Motor neuron (in vitro differentiated cells): ENCODE results near the gene GLRX5. TPM values are rescaled to one million over a fixed set of nuclear protein-coding genes. Genes with fewer than 3 reads are reported as not detected.
"Not testable (repeated sequence)": the region's sequence is repeated elsewhere in the genome, so short reads cannot be mapped to it uniquely, and the experiment has no call there.

Experiments used
- ATAC-seq, 8 experiments: fragments of 200-7000 bp; cut with Tn5 transposase; replicated peaks in 6 of 8; 2 replicates each; pipeline ENCODE4 v1.8.0; 2021; ENCODE audit warnings: mild to moderate bottlenecking in 8 of 8, moderate library complexity in 8 of 8
- H3K27ac ChIP-seq, 2 donors: fragments of 250-450 bp; sonication (Bioruptor Pico); 2 replicates each; pipeline ENCODE4 v1.9.0; 2021; ENCODE audit warnings: antibody characterized with exemption in 2 of 2, mild to moderate bottlenecking in 2 of 2, moderate library complexity in 1 of 2
- H3K4me1 ChIP-seq, 2 donors: fragments of 250-450 bp; sonication (Bioruptor Pico); replicated peaks in 1 of 2; 2 replicates each; pipeline ENCODE4 v1.6.1; 2021; ENCODE audit warnings: antibody characterized with exemption in 2 of 2, mild to moderate bottlenecking in 2 of 2, moderate library complexity in 1 of 2
- H3K4me3 ChIP-seq, 5 donors: fragments of 250-450 bp; sonication (Bioruptor Pico); 2 replicates each; pipeline ENCODE4 v1.9.0; 2021; ENCODE audit warnings: antibody characterized with exemption in 5 of 5, mild to moderate bottlenecking in 5 of 5, moderate library complexity in 4 of 5
- WGBS, 10 experiments: fragments of 450-650 bp; shearing (Covaris generic); methylation state at CpG; one replicate each; pipeline ENCODE4 v1.0.0; 2022; 5-methylcytosine and 5-hydroxymethylcytosine counted together
- in situ Hi-C, 9 experiments: fragments of 400-800 bp; cut with MboI; loops; one replicate each; pipeline ENCODE4 v1.15.0; 2021; ENCODE audit warnings: low sequenced_read_pairs in 9 of 9, low pct_unique_long_range_greater_than_20kb in 2 of 9; ENCODE audit not compliant: unreplicated experiment in 9 of 9
- total RNA-seq, 8 experiments: library from RNA; unstranded; fragments of 300-600 nt; gene quantifications; 2 replicates each; pipeline versions ENCODE4 v1.2.3 to v1.2.4, GENCODE V29; 2022

GLRX5 gene
- total RNA-seq, 8 experiments from 2014 or later, result 26.4 to 62.7 (median 41.4) TPM

DNA sequence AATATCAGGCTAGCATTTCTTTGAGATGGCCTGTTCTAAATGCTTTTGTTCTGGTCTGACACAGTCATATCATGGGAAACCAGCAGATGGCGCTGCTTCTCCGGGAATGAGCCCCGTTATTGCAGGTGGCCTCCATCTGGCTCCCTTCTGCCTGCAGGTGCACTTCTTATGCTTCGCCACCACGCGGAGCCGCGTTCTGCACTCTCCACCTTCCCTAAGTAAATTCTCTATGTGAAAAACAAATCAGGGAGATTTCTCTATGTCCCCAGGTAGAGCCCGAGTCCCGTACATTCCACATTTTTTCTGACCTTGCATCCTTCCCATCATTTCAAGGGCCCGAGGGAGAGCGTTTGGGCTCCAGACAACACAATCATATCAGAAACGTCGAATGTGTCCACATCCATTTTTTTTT lies 26.2 kb downstream of the GLRX5 start:
- Histone ChIP-seq H3K27ac (no peak overlapping the region), H3K4me1 (no peaks in the 10 kb centered on the region), H3K4me3 (no peak overlapping the region)
- WGBS, 10 experiments, result 0 to 65% (median 28%) methylated on average over 2 to 13 of the region's 14 CpGs; no CpG with 5 or more reads in 1 of the 10 experiments
- in situ Hi-C loops, result loop anchor here in 8 of 9 experiments (10.0 to 25.0 kb wide), 9 partner anchors 126 to 726 kb away; partner anchors contain the start of genes BDKRB1 (in 1 of the 8) and TCL1B (in 1 of the 8)
- ATAC-seq, result peak; percentile 89 to 99 (median 99)

DNA sequence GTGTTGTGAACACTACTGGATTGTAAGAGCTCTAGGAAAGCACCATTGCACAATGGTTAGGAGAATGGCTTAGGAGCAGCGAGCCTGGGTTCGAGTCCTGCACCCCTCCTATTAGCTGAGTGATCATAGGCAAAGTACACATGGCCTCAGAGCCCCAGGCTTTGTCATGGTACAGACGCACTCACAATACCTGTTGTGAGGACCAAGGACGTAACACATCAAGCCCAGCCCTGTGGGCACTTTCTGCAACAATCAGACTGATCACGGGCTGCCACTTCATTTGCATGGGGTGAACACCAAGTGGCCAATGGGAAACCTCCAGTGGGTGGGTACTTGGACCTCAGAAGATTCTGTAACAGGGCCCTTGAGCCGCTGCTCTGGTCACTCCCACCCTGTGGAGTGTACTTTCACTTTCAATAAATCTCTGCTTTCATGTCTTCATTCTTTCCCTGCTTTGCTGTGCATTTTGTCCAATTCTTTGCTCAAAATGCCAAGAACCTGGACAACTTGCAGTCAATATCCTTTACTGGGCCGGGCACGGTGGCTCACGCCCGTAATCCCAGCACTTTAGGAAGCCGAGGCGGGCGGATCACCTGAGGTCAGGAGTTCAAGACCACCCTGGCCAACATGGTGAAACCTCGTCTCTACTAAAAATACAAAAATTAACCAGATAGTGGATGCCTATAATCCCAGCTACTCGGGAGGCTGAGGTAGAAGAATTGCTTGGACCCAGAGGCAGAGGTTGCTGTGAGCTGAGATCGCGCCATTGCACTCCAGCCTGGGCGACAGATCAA lies 28.2 kb downstream of the GLRX5 start:
- ATAC-seq, result peak in 3 of 8 experiments; percentile 70 to 79 (median 74)
- no peaks in the 10 kb centered on the region for H3K4me1 ChIP-seq
- 38 to 93% (median 83%) methylated on average over 2 to 12 of the region's 18 CpGs for WGBS, 10 experiments
- H3K4me3 ChIP-seq, result no peak overlapping the region
- H3K27ac ChIP-seq, result no peak overlapping the region
- in situ Hi-C loops, result loop anchor here in 8 of 9 experiments (10.0 to 25.0 kb wide), 9 partner anchors 124 to 724 kb away; partner anchors contain the start of genes BDKRB1 (in 1 of the 8) and TCL1B (in 1 of the 8)

DNA sequence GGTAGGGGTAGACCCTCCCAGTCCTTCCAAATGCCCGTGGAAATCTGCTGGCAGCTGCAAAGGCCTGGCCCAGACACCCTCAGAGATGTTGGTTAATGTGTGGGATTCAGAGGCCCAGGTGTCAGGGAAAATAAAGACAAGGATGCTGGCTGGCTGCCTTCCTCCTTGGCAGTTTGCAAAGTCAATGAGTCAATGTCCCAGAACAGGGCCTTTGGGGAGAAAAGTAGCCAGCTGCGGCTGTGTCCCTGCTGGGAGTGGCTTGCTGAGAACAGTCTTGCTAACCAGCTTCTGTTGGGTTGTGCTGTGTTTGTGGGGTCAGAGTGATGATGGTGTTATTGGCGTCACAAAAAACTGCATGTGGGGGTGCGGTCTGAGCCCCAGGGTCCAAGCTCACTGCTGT lies 29.2 kb downstream of the GLRX5 start:
- H3K27ac ChIP-seq, result no peak overlapping the region
- 0 to 67% (median 42%) methylated on average over 1 of the region's 4 CpGs; no CpG with 5 or more reads in 6 of the 10 experiments for whole genome bisulfite sequencing, 10 experiments
- ATAC-seq, result no peak
- peaks cover 3 to 4% of the 10 kb centered on the region in 2 donors for H3K4me1 ChIP-seq
- no peak overlapping the region for H3K4me3 ChIP-seq
- in situ Hi-C loops, result loop anchor here in 8 of 9 experiments (10.0 to 25.0 kb wide), 9 partner anchors 123 to 723 kb away; partner anchors contain the start of genes BDKRB1 (in 1 of the 8) and TCL1B (in 1 of the 8)

DNA sequence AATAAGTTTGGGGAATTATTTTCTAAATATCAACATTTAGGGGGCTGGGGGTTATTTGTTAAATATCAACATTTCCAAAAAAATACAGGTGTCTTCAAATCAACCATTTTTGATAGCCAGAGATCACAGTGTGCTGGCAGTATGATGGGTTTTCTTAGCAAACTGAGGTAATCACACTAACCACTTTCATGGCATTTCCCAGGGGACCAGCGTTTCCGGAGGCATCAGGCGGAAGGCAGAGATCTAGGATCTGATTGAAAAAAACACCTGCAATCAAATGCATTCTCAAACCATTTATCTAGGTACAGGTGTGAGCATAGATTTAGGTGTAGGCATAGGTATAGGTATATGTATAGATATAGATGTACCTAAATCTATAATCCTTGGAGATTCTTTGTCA lies 34.6 kb downstream of the GLRX5 start:
- in situ Hi-C loops, result loop anchor here in 8 of 9 experiments (10.0 to 25.0 kb wide), 9 partner anchors 118 to 718 kb away; partner anchors contain the start of genes BDKRB1 (in 1 of the 8) and TCL1B (in 1 of the 8)
- no peak for ATAC-seq
- WGBS, 10 experiments, result 67 to 100% (median 80%) methylated on average over 1 to 3 of the region's 3 CpGs; no CpG with 5 or more reads in 4 of the 10 experiments
- H3K4me1 ChIP-seq, result peaks cover 3 to 4% of the 10 kb centered on the region in 2 donors
- no peak overlapping the region for H3K27ac ChIP-seq
- no peak overlapping the region for H3K4me3 ChIP-seq

DNA sequence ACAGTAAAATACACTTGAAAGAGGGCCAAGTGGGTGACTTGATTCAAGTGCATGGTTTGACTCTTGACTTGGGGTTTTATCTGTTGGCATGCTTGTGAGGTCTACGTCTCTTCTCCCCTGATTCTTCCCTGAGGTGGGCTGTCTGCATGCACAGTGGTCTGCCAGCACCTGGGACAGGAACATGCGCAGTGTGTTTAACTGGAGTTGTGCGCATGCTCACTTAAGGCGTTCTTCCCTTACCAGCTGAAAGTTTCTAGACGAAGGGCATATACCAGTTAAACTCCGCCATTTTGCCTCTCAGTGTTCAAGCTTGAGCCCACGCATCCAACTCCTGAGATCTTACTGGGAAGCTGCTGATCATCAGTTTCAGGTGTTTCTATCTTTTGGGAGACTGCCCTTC lies 38.5 kb downstream of the GLRX5 start:
- Histone ChIP-seq H3K27ac (no peak overlapping the region), H3K4me1 (peaks cover 4 to 23% of the 10 kb centered on the region in 2 donors), H3K4me3 (no peak overlapping the region)
- in situ Hi-C loops, result loop anchor here in 5 of 9 experiments (25.0 kb wide), 6 partner anchors 114 to 714 kb away; partner anchors contain the start of genes BDKRB1 (in 1 of the 5) and TCL1B (in 1 of the 5)
- WGBS, 10 experiments, result 80 to 100% (median 98%) methylated on average over 1 to 5 of the region's 7 CpGs; no CpG with 5 or more reads in 2 of the 10 experiments
- no peak for ATAC-seq

DNA sequence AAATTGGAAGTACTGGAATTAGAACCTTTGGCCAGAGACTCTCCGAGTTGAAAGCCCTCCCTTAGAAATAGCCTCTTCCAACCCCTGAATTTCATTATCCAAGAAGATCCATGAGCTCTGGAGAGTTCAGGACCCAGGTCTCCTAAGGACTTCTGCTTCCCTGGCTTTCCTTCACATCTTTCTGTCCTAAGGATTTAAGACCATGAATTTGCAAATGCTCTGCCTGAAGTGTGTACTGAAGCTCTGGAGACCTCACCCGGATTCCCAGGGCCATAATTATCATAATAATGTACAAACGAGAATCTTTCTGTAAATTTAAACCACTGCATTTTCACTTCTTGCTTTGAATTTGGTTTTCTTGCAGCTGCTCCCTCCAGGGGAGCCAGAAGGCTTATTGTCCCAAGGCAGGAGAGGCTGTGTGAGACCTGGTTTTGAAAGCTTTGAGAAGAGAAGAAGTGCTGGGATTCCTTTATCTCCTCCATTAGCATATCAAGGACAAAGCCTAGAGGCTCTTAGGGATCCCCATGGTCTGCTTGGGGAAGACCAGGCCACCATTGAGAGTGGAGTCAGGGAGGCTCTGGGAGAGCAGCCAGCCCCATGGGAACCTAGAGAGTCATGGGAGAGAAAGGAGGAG lies 41.1 kb downstream of the GLRX5 start:
- Histone ChIP-seq H3K4me3 (no peak overlapping the region), H3K27ac (peak overlapping the region in 1 of 2 donors; percentile 26), H3K4me1 (peaks cover 0 to 19% of the 10 kb centered on the region in 2 donors)
- 0 to 31% (median 8%) methylated on average over 1 to 3 of the region's 3 CpGs; no CpG with 5 or more reads in 2 of the 10 experiments for WGBS, 10 experiments
- ATAC-seq, result peak in 6 of 8 experiments; percentile 22 to 56 (median 32)
- in situ Hi-C loops, result no loop called here

DNA sequence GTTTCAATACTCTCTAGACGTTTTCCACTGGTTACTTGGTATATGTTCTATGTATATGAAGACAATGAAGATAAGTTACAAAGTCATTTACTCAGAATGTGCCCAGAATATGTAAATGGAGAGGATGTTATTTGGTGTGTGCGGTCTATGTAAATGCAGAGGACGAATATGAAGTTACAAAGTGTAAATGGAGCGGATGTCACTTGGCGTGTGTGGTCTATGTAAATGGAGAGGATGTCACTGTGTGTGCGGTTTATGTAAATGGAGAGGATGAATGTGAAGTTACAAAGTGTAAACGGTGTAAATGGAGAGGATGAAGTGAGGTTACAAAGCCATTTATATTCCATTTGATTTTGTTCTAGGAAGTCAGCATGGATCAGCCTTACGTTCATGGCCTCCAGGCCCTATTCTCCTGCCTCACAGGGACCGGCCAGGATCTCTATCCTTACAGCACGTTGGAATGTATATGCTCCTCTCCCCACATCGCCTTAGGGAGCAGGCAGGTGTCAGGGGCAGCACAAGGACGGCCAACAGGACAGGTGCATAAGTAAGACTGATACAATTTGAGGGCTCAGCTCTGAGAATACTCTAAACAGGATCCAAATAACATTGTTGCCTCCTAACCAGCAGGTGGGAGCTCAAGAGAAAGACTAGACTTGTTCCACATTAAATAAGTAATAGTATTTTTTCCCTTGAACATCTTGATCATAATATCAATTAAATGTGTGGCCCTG lies 42.4 kb downstream of the GLRX5 start:
- peaks cover 0 to 19% of the 10 kb centered on the region in 2 donors for H3K4me1 ChIP-seq
- 0 to 46% (median 19%) methylated on average over 1 to 11 of the region's 12 CpGs; no CpG with 5 or more reads in 1 of the 10 experiments for WGBS, 10 experiments
- no peak overlapping the region for H3K4me3 ChIP-seq
- in situ Hi-C loops, result no loop called here
- H3K27ac ChIP-seq, result no peak overlapping the region
- peak in 7 of 8 experiments; percentile 50 to 97 (median 92) for ATAC-seq

DNA sequence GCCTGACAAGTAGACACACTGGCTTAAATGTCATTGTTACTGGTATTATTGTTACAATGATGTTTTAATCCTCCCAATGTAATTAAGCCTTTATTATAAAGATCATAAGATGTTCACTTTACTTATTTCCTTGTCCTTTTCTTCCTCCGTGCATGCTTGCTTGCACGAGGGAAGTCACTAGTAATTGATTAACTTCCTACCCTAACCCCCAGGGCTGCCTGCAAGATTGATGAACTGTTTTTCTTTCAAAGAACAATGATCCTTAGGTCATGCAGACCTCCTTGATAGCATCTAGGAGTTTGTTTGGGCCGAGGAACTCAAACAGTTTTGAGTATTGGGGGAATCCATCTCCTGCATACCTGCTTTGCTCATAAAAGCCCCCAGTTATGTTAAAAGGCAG lies 43.0 kb downstream of the GLRX5 start:
- WGBS, 10 experiments, result 0 to 65% (median 17%) methylated on average over 2 to 3 of the region's 3 CpGs; no CpG with 5 or more reads in 3 of the 10 experiments
- no peak for ATAC-seq

DNA sequence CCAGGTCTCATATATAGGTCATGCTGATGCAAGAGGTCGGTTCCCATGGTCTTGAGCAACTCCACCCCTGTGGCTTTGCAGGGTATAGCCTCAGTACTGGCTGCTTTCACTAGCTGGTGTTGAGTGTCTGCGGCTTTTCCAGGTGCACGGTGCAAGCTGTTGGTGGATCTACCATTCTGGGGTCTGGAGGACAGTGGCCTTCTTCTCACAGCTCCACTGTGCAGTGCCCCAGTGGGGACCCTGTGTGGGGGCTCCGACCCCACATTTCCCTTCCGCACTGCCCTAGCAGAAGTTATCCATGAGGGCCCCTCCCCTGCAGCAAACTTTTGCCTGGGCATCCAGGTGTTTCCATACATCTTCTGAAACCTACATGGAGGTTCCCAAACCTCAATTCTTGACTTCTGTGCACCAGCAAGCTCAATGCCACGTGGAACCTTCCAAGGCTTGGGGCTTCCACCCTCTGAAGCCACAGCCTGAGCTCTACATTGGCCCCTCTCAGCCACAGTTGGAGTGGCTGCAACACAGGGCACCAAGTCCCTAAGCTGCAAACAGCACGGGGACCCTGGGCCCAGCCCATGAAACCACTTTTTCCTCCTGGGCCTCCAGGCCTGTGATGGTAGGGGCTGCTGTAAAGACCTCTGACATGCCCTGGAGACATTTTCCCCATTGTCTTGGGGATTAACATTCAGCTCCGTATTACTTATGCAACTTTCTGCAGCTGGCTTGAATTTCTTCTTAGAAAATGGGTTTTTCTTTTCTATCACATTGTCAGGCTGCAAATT lies 49.2 kb downstream of the GLRX5 start:
- H3K4me1 ChIP-seq, H3K4me3 ChIP-seq, in situ Hi-C loops, H3K27ac ChIP-seq, ATAC-seq: not testable (repeated sequence)
- 0 to 100% (median 77%) methylated on average over 1 to 6 of the region's 8 CpGs; no CpG with 5 or more reads in 2 of the 10 experiments for WGBS, 10 experiments

More for the DNA sequence above, 43.0 kb downstream of the GLRX5 start:
- Histone ChIP-seq H3K4me3 (no peak overlapping the region), H3K4me1 (peaks cover 0 to 19% of the 10 kb centered on the region in 2 donors), H3K27ac (no peak overlapping the region)
- in situ Hi-C loops, result no loop called here

DNA sequence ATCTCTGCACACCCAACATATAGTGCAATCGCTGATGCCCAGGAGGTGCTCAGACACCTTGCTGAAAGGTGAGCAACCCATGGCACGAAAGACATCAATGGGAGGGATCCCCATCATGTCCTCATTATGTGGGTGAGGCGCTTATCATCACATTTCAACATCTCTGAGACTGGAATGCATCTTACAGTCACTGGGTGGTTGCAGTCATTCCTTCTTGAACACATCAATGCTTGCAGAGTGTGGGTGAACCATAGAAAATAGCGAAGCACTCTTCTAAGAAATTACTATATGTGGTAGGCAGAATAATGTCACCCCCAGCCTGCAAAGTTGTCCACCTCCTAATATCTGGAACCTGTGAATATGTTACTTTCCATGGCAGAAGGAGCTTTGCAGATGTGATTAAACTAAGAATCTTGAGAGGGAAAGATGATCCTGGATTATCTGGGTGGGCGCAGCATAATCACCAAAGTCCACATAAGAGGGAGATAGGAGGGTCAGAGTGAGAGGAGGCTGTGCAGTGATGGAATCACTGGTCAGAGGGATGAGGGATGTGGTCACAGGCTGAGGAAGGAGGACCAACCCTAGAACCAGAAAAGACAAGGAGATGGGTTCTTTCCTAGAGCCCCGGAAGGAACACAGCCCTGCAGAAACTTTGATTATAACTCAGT lies 51.2 kb downstream of the GLRX5 start:
- Histone ChIP-seq H3K4me3 (no peak overlapping the region), H3K4me1 (no peaks in the 10 kb centered on the region), H3K27ac (no peak overlapping the region)
- peak in 1 of 8 experiments; percentile 51 for ATAC-seq
- in situ Hi-C loops, result no loop called here
- 17 to 95% (median 71%) methylated on average over 1 to 6 of the region's 6 CpGs; no CpG with 5 or more reads in 2 of the 10 experiments for WGBS, 10 experiments

DNA sequence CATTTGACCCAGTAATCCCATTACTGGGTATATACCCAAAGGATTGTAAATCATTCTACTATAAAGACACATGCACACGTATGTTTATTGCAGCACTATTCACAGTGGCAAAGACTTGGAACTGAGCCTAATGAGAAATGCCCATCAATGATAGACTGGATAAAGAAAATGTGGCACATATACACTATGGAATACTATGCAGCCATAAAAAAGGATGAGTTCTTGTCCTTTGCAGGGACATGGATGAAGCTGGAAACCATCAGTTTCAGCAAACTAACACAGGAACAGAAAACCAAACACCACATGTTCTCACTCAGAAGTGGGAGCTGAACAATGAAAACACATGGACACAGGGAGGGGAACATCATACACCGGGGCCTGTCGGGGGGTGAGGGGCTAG lies 56.3 kb downstream of the GLRX5 start:
- H3K4me3 ChIP-seq, H3K4me1 ChIP-seq, ATAC-seq, H3K27ac ChIP-seq, in situ Hi-C loops: not testable (repeated sequence)
- 0 to 83% (median 11%) methylated on average over 1 of the region's 3 CpGs; no CpG with 5 or more reads in 7 of the 10 experiments for WGBS, 10 experiments
